Measurements from ENCODE around the gene CTIF. TPM values are rescaled to one million over a fixed set of nuclear protein-coding genes. Genes with fewer than 3 reads are reported as not detected.

The CTIF gene
- total RNA-seq, 1 donor from 2014 or later = 54.8 TPM

DNA sequence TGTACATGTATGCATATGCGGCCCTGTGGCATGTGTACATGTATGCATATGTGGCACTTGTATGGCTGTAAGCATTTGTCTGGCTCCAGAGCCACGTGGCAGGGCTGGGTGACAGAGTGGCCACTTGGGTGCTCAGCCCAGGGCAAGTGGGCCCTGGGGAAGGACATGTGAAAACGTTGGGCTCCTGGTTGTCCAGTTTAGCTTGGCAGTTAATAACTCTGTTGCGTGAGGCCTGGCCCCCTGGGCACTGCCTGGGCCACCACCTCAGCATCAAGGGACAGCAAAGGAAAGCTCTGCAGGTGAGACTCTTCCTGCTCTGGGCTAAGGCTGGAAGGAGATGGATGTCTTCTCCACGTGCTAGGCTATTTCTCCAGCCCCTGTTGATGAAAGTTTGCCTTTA lies 119.9 kb downstream of the CTIF start:
- no peak overlapping the region for H3K27ac ChIP-seq
- no peak for TF ChIP-seq CTCF (IDR thresholded peaks at IDR 0.05)
- intact Hi-C loops (cut with DNase I) = no loop called here
- no peaks in the 10 kb centered on the region for H3K27me3 ChIP-seq (ENCODE audit: low read depth)
- H3K4me3 ChIP-seq = no peak overlapping the region
- peaks cover 25% of the 10 kb centered on the region for H3K4me1 ChIP-seq
- no peak for DNase-seq
- no peaks in the 10 kb centered on the region for H3K36me3 ChIP-seq
- ATAC-seq = no peak
- no peaks in the 10 kb centered on the region for H3K9me3 ChIP-seq

DNA sequence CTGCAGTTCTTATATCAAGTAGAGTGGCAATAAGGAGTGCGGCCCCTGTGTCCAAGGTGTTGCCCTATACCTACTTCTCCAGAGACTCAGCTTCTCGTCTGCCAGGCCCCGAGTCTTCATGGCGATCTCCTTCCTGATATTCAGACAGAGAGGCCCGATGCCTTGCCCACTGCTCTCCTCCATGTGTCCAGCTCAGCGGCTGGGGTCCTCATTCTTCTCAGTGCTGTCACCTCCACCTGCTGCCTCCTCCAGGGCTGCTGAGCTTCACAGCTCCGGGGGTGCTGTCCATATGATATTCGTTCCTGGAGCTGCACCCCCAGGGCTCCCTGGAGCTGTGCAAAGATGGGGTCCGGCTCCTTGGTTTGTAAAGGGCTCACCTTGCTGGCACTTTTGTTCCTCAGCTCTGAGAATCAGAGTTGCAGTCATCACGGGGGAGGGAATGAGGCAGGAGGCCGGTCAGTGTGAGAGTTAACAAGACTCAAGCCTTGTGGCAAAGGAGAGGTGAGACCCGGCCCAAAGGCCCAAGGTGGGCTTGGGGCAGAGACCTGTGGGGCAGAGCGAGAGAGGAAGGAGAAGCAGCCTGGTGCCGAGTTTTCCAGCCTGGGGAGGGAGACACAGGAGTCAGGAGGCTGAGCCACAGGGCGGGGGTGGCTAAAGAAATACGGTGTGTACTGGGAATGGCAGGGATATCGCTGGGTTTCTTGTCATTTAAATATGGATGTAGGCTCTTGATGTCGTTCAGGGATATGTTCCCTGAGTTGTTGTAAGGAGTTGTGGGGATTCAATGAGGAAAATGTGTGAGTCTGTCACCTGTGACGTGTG lies 120.6 kb downstream of the CTIF start:
- intact Hi-C loops (cut with DNase I) = loop anchor here (10.0 kb wide), 1 partner anchor 175 kb away; no protein-coding TSS in a partner anchor
- TF ChIP-seq CTCF (IDR thresholded peaks at IDR 0.05) = no peak

DNA sequence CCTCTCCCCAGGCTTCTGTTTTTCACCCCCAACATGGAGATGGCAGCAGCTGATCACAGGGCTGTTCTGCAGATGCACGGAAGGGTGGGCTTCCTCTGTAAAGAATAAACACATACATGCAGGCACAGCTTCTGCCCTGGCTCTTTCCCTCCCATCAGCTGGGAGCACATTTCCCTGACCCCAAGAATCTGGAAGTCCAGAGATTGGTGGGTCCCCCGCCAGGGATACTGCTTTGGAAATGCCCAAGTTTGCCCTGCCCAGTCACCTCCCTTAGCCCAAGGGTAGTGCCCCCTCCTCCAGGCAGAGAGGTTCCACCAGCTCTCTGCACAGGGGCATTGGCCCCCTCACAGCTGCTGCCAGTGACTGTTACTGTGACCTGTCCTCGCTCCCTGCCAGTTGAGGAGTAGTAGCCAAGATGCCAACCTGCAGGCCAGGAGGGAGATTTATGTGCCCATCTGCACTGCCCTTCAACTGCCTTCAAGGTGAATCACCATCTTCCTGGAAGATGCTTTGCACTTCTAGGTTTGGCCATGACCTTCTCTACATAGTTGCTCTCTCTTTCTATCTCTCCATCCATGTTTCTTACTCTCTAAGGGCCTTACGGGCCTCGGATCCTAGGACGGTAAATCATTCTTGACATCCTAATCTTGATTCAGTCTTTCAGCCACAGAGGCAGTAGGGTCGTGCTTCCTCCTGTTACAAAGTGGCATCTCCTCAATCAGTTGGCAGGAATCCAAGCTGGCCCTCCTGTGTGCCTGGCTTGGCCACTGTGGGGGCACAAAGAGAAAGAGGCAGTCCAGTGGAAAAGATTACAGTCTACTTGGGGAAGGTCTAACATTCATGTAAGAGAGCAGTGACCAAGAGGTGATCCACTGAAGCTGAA lies 121.8 kb downstream of the CTIF start:
- H3K27ac ChIP-seq = peak overlapping the region; percentile 62
- DNase-seq (no peak), ATAC-seq (no peak)
- peaks cover 33% of the 10 kb centered on the region for H3K4me1 ChIP-seq
- intact Hi-C loops (cut with DNase I) = loop anchor here (10.0 kb wide), 1 partner anchor 176 kb away; no protein-coding TSS in a partner anchor
- H3K9me3 ChIP-seq = no peaks in the 10 kb centered on the region
- H3K36me3 ChIP-seq = no peaks in the 10 kb centered on the region
- H3K27me3 ChIP-seq (ENCODE audit: low read depth) = no peaks in the 10 kb centered on the region
- no peak for TF ChIP-seq CTCF (IDR thresholded peaks at IDR 0.05)
- H3K4me3 ChIP-seq = no peak overlapping the region

More for the DNA sequence above, 120.6 kb downstream of the CTIF start:
- ATAC-seq = no peak
- H3K36me3 ChIP-seq = no peaks in the 10 kb centered on the region
- no peak overlapping the region for H3K27ac ChIP-seq
- no peaks in the 10 kb centered on the region for H3K27me3 ChIP-seq (ENCODE audit: low read depth)
- H3K4me1 ChIP-seq = peaks cover 32% of the 10 kb centered on the region
- no peaks in the 10 kb centered on the region for H3K9me3 ChIP-seq
- DNase-seq = no peak
- no peak overlapping the region for H3K4me3 ChIP-seq

- H3K27ac ChIP-seq = peak overlapping the region; percentile 62
- DNase-seq (no peak), ATAC-seq (no peak)
- H3K36me3 ChIP-seq = peaks cover 3% of the 10 kb centered on the region
- peaks cover 33% of the 10 kb centered on the region for H3K4me1 ChIP-seq
- H3K4me3 ChIP-seq = no peak overlapping the region
- intact Hi-C loops (cut with DNase I) = loop anchor here (10.0 kb wide), 1 partner anchor 177 kb away; no protein-coding TSS in a partner anchor
- H3K9me3 ChIP-seq = no peaks in the 10 kb centered on the region
- no peak for TF ChIP-seq CTCF (IDR thresholded peaks at IDR 0.05)
- no peaks in the 10 kb centered on the region for H3K27me3 ChIP-seq (ENCODE audit: low read depth)
Measured at GRCh38 chr18:48661421-48661820, 122.6 kb downstream of the CTIF start.

- ATAC-seq = peak; percentile 82 to 85
- no peaks in the 10 kb centered on the region for H3K9me3 ChIP-seq
- peak overlapping the region; percentile 62 for H3K27ac ChIP-seq
- H3K4me1 ChIP-seq = peaks cover 33% of the 10 kb centered on the region
- TF ChIP-seq CTCF (IDR thresholded peaks at IDR 0.05) = no peak
- intact Hi-C loops (cut with DNase I) = loop anchor here (10.0 kb wide), 1 partner anchor 177 kb away; no protein-coding TSS in a partner anchor
- H3K36me3 ChIP-seq = peaks cover 5% of the 10 kb centered on the region
- no peak overlapping the region for H3K4me3 ChIP-seq
- H3K27me3 ChIP-seq (ENCODE audit: low read depth) = no peaks in the 10 kb centered on the region
- DNase-seq = no peak
Measured at GRCh38 chr18:48662011-48662661, 123.3 kb downstream of the CTIF start.
